Brain microvascular endothelial cell (primary cell): ENCODE measurements around the gene ARFIP2.
A peak's percentile ranks its signal among the peaks of the same experiment; 100 is the strongest.
"Not testable (repeated sequence)": the region's sequence is repeated elsewhere in the genome, so short reads cannot be mapped to it uniquely, and the experiment has no call there.

Source experiments
- DNase-seq: peaks from one replicate; pipeline ENCODE4 v3.0.0-alpha.2; 2020
- H3K27ac ChIP-seq: fragments of 250-450 bp; sonication (Bioruptor Pico); 2 replicates; pipeline ENCODE4 v1.5.1; 2020; ENCODE audit warnings: mild to moderate bottlenecking, moderate library complexity
- H3K27me3 ChIP-seq: fragments of 250-450 bp; sonication (Bioruptor Pico); replicated peaks from 2 replicates; pipeline ENCODE4 v1.5.1; 2020; ENCODE audit warnings: mild to moderate bottlenecking
- H3K36me3 ChIP-seq: fragments of 250-450 bp; sonication (Bioruptor Pico); replicated peaks from 2 replicates; pipeline ENCODE4 v1.5.1; 2020; ENCODE audit warnings: mild to moderate bottlenecking
- H3K4me3 ChIP-seq: 2 replicates; pipeline ENCODE4 v1.5.1; 2011; ENCODE audit warnings: low read depth, mild to moderate bottlenecking, control low read depth, low read length, moderate library complexity
- in situ Hi-C: cut with HindIII; loops from 2 replicates; pipeline ENCODE4 v1.10.0; 2017; ENCODE audit warnings: low sequenced_read_pairs, low pct_ligation_motif_present
- TF ChIP-seq, protein P1 (sequence below): IDR thresholded peaks from 2 replicates; pipeline ENCODE4 v1.5.1; 2011; ENCODE audit warnings: low read depth, mild to moderate bottlenecking, moderate library complexity, low read length, control low read depth, inconsistent platforms; ENCODE audit errors: missing control alignments

The ARFIP2 gene

DNA sequence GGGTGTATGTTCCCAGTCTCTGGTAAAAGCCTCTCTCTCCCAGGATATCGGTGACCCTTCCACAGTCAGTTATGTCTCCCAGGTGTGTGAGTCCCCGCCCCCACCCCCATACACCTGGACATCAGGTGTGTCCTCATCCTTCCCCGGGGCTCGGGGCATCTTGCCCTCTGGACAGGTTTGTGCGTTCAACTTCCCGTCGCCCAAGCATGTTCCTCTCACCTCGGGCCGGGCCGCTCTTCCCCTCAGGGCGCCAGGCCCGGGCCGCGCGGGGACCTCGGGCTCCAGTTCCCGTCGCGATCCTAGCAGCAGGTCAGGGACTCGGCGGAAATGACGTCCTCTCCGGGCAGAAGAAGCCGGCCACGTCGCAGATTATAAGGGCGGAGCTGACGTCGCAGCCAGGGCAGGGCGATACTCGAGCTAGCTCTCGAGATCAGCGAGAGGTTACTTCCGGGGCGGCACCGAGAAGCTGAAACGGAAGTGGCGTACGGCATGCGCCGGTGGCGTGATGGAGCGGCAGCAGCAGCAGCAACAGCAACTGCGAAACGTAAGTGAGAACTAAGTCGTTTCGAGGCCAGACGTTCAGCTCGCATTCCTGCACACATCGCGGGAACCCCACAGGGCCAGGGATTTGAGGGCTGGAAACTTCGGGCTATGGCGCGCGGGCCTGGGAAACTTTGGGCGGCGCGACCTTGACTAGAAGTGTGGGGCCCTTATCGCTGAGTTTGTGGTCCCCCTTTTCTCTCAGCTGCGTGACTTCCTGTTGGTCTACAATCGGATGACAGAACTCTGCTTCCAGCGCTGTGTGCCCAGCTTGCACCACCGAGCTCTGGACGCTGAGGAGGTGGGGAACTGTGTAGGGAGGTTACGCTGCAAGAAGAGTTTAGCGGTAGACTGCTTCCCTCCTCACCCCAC lies at the start of gene ARFIP2, which contains the start of gene TIMM10B:
Gene ARFIP2, minus strand, starts transcription at position 320 of the 912 bp plus-strand sequence. CDS start 910 bp downstream, outside the sequence.
Gene TIMM10B, plus strand, starts transcription at position 490 of the 912 bp plus-strand sequence. Its CDS starts 16 bp downstream, at position 506.
- H3K27me3 ChIP-seq = no peaks in the 10 kb centered on the region
- H3K27ac ChIP-seq = peak within 1 kb of the TSS; percentile 91
- DNase-seq = peak; percentile 97
- TF ChIP-seq, protein P1, sequence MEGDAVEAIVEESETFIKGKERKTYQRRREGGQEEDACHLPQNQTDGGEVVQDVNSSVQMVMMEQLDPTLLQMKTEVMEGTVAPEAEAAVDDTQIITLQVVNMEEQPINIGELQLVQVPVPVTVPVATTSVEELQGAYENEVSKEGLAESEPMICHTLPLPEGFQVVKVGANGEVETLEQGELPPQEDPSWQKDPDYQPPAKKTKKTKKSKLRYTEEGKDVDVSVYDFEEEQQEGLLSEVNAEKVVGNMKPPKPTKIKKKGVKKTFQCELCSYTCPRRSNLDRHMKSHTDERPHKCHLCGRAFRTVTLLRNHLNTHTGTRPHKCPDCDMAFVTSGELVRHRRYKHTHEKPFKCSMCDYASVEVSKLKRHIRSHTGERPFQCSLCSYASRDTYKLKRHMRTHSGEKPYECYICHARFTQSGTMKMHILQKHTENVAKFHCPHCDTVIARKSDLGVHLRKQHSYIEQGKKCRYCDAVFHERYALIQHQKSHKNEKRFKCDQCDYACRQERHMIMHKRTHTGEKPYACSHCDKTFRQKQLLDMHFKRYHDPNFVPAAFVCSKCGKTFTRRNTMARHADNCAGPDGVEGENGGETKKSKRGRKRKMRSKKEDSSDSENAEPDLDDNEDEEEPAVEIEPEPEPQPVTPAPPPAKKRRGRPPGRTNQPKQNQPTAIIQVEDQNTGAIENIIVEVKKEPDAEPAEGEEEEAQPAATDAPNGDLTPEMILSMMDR = no peak
- peaks cover 53% of the 10 kb centered on the region for H3K36me3 ChIP-seq
- H3K4me3 ChIP-seq = peak within 1 kb of the TSS; percentile 98
- in situ Hi-C loops = no loop called here

DNA sequence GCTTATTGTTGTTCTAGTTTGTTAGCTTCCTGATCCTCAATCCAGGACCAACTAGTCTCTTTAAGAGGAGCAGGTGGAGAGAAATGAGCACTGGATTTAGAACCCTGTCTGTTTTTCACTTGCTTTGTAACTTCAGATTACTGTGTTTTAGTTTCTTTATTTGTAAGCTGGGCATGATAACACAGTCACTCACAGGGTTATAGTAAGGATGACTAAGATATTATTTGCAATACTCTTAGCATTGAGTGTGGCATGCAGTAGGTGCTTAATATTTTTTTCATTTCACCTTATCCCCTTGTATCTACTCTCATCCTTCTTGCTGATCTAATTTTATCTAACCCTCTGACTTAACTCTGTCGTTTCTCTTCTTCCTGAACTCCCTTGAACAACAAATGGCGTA lies 49.7 kb upstream of the ARFIP2 start:
- Histone ChIP-seq H3K27ac (no peak overlapping the region), H3K27me3 (no peaks in the 10 kb centered on the region), H3K36me3 (no peaks in the 10 kb centered on the region), H3K4me3 (no peak overlapping the region)
- TF ChIP-seq, protein P1 = no peak
- no peak for DNase-seq
- in situ Hi-C loops = no loop called here

DNA sequence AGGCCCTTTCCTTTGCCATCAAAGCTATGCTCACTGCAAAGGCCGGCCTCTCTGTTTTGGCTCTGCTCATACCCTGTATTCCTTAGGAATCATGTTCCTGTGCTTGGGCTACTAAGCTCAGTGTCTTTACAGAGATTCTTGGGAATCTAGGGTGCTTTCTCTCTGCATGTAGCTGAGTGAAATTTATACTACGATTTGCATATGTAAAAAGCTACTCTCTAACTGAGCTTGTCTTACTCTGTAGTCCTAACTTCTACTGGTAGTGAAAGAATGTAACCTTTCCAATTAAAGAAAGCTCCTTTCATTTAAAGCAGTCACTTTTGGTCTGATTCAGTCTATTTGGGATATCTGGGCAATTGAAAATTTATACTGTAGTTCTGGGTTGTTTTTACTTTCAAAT lies 48.1 kb upstream of the ARFIP2 start:
- TF ChIP-seq, protein P1 = no peak
- no peak overlapping the region for H3K27ac ChIP-seq
- no peaks in the 10 kb centered on the region for H3K36me3 ChIP-seq
- H3K4me3 ChIP-seq = no peak overlapping the region
- in situ Hi-C loops = no loop called here
- no peak for DNase-seq
- H3K27me3 ChIP-seq = no peaks in the 10 kb centered on the region

- in situ Hi-C loops = no loop called here
- Histone ChIP-seq H3K27ac (no peak overlapping the region), H3K36me3 (no peaks in the 10 kb centered on the region), H3K4me3 (no peak overlapping the region), H3K27me3 (no peaks in the 10 kb centered on the region)
- no peak for DNase-seq
- TF ChIP-seq, protein P1 = no peak
Observed at GRCh38 chr11:6526411-6527135, 45.4 kb upstream of the ARFIP2 start.

GRCh38 chr11:6523253-6523652 lies 42.1 kb upstream of the ARFIP2 start:
- peaks cover 2% of the 10 kb centered on the region for H3K36me3 ChIP-seq
- H3K27ac ChIP-seq = no peak overlapping the region
- in situ Hi-C loops = no loop called here
- peak; percentile 40 for DNase-seq
- H3K27me3 ChIP-seq = no peaks in the 10 kb centered on the region
- TF ChIP-seq, protein P1 = no peak
- no peak overlapping the region for H3K4me3 ChIP-seq

DNA sequence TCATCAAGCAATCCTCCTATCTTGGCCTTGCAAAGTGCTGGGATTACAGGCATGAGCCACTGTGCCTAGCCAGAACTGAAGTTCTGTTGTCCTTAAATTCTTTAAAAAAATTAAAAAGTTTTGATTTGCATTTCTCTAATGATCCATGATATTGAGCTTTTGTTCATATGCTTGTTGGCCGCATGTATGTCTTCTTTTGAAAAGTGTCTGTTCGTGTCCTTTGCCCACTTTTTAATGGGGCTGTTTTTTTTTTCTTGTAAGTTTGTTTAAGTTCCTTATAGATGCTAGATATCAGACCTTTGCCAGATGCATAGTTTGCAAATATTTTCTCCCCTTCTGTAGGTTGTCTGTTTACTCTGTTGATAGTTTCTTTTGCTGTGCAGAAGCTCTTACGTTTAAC lies 40.8 kb upstream of the ARFIP2 start:
- H3K4me3 ChIP-seq, H3K27me3 ChIP-seq, H3K36me3 ChIP-seq, in situ Hi-C loops, H3K27ac ChIP-seq, DNase-seq: not testable (repeated sequence)
